HL-60/S4 treated with phorbol 12-myristate 13-acetate at 8.2 ng/mL for 4 days and 3 days (cell line): ENCODE measurements around the gene HABP4.

Source experiments
- in situ Hi-C: fragments of 300-500 bp; cut with MboI; formaldehyde crosslinking; loops from 2 replicates; pipeline ENCODE4 v1.15.0; 2022; ENCODE audit warnings: low sequenced_read_pairs

Gene HABP4

DNA sequence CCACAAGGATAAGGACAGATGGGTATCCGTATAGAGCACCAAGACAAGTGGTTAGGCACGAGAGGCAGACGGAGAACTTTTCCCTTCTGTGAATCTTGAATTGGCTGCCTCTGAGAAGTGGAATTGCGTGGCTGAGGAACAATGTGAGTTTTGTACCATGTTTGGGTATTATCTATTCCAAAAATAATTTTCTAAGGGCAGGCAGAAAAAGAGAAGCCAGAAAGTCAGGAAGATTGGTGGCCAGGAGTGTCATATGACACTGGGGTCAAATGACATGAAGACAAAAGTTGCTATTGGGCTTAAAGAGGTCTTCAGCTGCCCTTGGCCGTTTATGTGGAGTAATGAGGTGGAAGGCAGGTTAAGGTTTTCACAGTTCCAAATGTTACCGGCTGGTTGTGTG is 14.5 kb downstream of the HABP4 start:
- in situ Hi-C loops: no loop called here

DNA sequence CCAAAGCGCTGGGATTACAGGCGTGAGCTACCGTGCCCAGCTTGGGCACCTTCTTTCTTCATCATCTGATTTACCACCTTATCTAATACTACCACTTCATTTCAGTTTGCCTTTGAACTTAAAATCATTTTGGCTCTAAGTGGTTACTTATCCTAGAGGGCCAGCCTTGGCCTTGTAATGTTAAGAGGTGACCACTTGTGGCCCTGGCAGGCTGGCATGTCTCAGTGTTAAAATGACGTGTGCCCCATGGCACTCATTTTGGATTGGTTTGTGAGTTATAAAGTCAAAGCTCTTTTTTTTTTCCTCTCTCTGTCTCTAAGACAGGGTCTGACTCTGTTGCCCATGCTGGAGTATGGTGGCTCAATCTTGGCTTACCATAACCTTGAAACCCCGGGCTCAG is 17.8 kb downstream of the HABP4 start:
- in situ Hi-C loops: no loop called here

DNA sequence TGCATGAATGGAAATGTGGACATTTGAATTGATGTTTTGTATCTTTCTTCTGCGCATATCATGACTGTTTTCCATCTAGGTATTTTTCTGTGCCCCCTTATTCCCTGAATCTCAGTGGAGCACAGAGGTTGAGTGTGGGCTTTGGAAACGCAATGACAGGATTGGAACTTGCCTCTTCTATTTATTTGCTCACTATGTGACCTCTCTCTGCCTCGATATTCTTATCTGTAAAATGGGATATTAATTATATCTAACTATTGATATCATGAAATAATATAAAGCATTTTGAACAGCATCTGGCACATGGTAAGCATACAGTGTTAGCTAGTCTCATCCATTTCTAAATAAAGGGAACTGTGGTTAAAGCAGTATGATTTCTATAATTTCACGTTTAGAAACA is 26.0 kb downstream of the HABP4 start:
- in situ Hi-C loops: no loop called here

DNA sequence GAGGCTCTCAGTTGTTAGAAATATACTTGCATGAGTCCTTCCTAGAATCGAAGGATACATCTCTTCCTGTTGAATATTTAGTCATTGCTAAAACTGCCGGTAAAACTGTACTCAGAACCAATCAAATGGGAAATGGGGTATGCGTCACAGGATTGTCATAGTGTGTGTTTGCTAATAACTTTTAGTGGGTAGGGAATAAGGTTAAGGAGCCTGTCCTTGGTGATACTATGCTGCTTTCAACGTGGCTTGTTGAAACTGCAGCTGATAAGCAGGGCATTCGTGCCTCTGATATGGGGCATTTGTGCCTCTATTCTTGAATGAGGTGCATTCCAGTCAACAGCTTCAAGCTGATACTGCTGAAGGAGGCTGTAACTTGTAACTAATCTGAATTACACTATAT is 26.6 kb downstream of the HABP4 start:
- in situ Hi-C loops: no loop called here

DNA sequence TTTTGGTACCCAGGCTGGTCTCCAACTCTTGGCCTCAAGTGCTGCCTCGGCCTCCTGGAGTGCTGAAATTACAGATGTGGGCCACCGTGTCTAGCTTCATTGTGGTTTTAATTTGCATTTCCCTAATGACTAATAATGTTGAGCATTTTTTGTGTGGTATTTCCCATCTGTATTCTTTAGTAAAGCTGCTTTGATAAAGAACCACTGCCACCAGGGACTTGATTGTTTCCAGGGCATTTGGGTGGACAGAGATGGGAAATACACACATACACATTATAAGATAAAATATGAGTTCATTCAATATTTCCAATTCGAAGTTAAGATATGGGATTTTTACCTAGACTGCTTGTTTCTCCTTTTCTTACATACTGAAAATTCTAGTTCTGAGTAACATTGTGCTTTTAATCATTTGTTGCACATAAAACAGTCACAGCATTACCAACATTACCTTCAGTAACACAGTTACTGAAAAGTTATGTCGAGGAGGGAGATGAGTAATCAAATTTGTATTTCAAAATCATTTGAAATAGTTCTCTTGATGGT is 28.9 kb downstream of the HABP4 start:
- in situ Hi-C loops: no loop called here

DNA sequence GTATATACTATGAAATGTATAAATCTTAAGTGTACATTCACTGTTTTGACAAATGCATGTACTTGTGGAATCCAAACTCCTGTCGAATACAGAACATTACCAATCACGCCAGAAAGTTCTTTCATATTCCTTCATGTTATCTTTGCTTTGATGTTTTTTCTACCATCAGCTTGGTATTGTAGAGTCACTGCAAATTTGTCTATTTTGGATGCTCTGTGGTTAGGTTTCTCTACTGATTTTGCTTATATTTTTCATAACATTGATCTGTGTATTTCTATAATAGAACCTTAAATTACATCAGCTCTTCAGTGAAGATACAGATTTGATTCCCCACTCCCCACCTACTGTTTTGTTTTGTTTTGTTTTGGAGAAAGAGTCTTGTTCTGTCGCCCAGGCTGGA is 30.8 kb downstream of the HABP4 start:
- in situ Hi-C loops: no loop called here

DNA sequence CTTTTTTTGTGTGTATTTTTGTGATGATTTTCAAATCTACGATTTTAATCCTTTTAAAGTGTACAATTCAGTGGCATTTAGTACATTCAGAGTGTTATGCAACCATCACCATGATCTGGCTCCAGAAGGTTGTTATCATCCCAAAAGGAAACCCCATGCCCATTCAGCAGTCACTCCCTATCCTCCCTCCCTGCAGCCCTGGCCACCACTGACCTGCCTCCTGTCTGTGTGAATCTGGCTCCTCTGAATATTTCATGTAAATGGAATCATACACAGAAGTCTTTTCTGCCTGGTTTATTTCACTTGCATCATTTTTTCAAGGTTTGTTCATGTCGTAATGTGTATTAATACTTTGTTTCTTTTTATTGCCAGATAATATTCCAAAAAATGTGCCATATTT is 32.5 kb downstream of the HABP4 start:
- in situ Hi-C loops: no loop called here

DNA sequence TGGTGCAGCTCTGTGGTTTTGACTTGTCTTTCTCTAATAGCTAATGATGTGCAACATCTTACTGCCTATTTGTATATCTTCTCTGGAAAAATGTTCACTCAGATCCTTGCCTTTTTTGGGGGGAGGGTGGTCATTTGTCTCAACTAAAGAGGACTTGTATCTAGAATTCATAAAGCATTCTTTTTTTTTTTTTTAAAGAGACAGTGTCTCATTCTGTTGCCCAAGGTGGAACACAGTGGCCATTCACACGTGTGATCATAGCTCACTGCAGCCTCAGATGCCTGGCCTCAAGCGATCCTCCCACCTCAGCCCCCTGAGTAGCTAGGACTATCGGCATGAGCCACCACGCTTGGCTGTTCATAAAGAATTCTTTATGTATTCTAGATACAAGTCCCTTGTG is 33.2 kb downstream of the HABP4 start:
- in situ Hi-C loops: no loop called here

DNA sequence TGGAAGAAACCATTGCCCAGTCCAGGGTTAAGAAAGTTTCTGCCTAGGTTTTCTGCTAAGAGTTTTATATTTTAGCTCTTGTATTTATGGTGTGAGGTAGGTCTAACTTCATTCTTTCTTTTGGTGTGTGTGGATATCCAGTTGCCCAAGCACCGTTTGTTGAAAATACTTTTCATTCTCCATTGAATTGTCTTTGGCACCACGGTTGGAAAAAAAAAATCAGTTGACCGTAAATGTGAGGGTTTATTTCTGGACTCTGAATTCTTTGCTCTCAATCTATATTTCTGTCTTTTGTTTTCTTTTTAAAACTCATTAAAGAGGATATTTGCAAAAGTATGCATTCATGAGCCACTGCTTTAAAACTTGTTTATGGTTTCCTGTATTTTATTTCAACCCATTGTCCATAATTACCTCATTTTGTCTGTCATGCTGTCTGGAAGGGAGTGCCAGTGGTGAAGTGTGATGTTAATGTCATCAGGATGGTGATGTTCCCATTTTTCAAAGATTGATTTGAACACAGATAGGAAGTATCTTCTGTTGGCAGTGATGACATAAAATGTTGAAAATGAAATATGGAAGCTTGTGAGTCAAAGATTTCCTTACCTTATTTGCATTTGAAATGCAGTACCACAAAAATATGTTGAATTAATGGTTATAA is 33.9 kb downstream of the HABP4 start:
- in situ Hi-C loops: no loop called here

DNA sequence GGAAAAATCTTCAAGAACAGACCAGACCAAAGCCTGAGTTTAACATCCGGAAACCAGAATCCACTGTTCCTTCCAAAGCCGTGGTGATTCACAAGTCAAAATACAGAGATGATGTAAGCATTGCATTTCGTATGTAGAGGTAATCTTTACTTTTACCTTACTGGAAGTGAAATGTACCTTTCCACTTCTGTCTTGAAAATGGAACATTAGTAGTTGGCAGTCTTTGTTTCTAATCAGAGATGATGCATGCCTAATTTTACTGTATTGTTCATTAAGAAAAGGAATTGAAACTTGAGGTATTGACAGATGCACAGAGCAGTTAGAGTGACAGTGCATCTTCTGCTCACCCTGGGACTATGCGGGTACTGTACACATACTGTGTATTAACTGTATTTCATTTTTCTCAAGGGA is 34.6 kb downstream of the HABP4 start:
- in situ Hi-C loops: no loop called here

DNA sequence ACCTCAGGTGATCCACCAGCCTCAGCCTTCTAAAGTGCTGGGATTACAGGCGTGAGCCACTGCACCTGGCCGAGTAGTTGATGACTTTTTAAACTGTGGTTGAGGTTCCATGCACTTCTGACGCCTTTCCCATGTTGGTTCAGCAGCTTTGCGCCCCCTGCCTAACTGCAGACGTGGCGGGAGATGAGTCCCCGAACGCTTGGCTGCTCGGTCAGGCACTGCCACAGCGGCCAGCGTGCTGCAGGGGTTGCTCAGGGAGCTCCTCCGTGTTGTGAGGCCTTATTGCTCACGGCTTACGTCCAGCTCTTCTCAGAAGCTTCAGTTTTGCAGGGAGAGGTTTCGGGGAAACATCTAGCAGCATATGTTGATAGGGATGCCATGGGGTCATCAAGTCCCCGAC is 35.3 kb downstream of the HABP4 start:
- in situ Hi-C loops: no loop called here

DNA sequence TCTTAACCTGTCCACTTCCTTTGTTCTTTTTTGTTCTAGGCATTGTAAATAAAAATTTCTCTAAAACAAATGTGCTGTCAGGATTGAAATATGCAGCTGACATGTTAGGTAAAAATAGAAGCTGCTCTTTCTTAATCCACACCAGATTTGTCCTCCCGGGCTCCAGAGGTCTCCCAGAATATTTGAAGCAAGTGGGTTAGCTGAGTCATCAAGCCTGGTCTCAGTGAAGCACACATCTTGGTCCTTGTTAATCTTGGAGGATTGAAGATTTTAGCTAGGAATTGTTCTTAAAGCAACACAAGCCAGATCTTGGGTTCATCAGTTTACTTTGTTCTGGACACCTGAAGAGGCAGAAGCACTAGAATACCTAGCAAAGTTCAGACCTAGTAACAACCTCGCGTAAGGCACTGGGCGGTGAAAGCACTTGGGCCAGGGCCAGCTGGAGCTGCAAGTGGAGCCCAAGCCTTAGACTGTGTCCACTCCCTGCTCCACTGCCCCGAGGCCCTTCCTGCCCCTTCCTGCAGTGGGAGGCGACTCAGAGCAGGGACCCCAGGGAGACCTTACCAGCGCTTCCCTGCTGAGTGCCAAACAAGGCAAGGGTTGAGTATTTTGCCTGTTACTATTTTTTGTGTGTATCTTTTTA is 36.5 kb downstream of the HABP4 start:
- in situ Hi-C loops: no loop called here

DNA sequence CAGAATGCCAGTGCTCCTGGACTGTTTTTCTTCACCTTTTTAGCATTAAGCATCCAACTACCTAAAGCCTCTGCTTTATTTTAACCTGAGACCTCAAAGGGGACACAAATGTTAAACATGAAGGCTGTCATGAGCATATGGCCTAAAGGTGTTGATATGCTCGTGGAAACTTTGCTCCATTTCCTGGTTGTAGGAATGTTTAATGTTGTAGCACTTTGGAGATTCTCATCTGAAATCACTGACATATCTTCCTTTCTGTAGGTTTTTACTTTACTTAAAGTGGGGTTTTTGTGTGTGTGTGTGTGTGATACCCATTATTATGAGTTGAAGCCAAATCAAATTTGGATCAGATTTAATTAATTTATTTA is 37.0 kb downstream of the HABP4 start:
- in situ Hi-C loops: no loop called here

DNA sequence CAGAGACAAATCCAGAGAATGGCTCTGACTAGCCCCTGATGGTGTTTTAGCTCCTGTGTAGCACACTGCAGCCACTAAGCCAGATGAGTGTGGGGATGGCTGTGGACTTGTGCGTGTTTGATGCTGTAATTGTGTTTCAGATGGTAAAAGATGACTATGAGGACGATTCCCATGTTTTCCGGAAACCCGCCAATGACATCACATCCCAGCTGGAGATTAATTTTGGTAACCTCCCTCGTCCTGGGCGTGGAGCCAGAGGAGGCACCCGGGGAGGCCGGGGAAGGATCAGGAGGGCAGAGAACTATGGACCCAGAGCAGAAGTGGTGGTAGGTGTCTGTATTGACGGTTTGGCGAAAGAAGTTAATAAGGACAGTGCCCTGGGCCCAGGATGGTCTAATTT is 38.0 kb downstream of the HABP4 start:
- in situ Hi-C loops: no loop called here

DNA sequence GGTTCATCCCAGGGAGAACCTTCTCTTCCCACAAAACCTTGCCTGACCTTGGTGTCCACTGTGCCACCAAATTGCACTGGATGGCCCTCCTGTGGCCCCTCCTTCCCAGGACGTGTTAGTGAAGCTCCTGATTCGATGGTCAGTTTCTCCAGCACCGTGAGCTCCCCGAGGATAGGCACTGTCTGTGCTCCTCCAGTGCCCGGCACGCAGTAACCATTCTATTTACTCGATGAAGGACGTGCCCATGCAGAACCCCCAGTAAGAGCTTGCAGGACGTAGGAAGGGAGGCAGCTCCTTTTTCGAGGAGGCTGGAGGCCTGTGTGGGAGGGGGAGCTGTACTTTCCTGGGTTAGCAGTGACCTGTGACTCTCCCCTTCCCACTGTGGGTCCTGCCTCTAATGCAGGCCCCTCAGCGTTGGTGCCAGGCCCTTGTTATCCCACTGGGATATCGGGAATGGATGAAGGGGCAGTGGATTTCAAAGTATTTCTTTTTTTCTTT is 39.6 kb downstream of the HABP4 start:
- in situ Hi-C loops: no loop called here

DNA sequence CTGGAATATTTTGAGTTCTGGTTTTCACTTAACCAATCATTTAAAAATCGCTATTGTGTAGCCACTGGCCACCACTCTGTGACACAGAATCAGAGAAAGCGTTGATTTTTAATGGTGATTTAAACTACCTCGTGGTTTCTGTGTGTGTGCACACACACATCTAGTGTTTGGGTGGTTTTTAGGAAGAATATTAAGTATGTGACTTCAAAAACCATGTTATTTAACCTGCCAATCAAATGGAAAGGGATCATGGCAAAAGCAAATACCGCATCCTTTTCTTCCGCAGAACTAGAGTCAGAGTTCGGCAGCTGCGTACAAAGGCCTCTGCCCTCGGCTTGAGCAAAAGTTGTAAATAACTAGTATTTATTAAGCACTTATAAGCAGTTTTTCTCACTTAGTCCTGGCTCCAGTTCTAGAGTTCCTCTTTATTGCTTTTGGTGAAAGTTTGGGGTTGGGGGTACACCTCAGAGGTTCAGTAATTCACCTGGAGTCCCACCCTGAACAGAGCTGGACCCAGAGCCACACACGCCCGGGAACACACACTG is 40.6 kb downstream of the HABP4 start:
- in situ Hi-C loops: no loop called here

DNA sequence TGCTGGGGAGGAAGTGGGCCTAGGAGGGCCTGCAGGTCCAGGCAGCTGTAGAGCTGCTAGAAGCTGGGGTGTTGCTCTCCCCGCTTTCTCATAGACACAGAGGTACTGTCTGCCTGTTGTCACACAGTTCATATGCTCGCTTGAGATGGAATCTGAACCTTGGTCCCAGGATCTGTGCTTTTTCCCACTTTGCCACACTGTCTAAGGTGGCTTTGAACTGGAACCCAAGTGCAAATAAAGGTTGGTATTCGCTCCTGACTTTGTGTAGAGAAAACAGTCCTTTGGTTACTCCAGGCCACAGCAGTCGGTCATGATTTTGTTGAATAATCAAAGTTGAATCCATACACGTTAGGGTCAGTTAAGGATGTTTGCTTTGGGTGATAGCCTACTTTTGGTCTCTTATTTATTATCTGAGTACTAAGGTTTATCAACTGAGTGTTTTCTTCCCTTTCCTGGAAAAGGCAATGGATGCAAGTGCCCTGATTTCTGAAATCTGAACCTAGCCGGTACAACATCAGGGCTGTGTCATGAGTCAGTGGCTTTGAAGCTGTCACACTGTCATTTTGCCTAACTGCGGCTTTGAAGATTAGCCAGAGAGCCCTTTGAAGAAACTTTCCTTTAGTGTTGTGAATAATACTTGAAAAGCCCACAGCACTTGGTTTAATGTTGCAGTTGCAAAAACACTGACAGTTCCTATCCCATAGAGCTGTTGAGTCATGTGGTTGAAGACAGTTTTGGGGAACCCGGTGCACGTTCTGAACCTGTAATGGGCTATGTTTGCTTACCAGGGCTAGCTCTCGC is 41.3 kb downstream of the HABP4 start:
- in situ Hi-C loops: no loop called here

DNA sequence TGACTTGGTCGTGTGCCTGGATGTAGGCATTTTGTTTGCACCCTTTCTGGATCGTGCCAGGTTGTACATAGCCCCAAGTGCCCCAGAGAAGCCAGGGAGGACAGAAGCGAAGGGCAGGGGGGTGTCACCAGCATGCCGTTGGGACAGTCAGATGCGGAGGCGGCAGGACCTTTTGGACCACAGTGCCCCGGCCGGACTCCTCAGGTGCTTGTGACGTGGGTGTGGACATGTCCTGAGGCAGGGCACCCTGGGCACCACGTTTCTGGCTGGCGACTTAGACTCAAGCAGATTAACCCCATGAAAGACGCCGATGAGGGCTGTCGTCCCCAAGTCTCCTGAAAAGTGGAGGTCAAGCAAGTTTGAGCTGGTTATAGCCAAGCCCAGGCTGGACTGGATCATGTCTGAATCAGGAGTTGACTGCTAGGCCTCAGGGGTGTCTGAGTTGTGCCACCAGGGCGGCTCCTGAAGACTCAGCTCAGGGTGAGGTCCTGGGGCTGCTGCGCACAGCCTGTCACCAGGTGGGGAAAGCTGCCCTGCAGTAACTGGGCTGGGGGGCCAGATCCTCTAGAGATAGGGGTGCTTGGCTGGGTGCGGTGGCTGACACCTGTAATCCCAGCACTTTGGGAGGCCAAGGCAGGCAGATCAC is 42.0 kb downstream of the HABP4 start:
- in situ Hi-C loops: no loop called here

DNA sequence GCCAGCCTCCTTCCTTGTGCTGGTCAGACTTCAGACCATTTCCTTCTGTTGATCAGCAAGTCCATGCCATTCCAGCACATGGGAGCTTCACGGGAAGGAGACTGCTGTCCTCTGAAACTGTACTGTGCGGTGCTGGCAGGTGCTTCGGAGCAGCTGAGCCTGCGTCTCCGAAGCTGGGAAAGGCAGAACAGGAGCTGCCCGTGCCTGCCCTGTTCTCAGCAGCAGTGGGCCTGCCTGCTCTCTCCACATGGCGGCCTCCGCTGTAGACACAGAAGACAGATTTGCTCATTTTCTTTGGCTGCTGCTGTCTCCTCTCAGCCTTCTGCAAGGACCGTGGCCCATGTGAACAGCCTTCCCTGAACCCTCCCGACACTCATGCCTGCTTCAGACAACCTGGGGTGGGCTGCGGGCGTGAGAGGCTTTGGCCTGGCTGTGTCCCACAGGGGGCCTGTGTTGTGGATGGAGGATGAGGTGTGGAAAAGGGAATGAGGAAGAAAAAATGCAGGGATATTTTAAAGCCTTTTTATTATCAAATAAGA is 43.1 kb downstream of the HABP4 start:
- in situ Hi-C loops: no loop called here

DNA sequence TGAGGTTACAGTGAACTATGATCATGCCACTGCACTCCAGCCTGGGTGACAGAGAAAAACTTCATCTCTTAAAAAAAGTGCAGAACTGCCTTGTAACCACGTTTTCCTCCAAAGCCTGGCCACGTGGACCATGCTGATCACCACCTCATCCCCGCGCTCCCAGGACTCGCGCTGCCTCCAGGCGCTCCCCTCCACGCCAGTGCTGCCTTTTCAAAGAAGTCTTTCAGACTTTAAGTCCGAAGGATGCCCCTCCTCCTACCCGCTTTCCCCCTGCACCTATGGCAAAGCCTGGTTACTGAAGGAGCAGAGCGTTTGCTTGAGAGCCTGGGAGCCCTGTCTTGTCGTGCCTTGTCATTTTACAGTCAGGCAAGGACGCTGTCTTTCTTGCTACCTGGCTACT is 43.8 kb downstream of the HABP4 start:
- in situ Hi-C loops: no loop called here
